AG04450 (cell line): ENCODE data around the gene BSN. TPM values are rescaled to one million over a fixed set of nuclear protein-coding genes. Genes with fewer than 3 reads are reported as not detected.
"Not testable (repeated sequence)": the region's sequence is repeated elsewhere in the genome, so short reads cannot be mapped to it uniquely, and the experiment has no call there.

Source experiments
- CTCF ChIA-PET: fragments of 300-600, 350-600 bp; formaldehyde crosslinking; extraction: SDS; loops from one replicate; lab custom pipeline; 2022; ENCODE audit warnings: antibody characterized with exemption, inconsistent platforms; lab: Charles Lee
- POLR2A ChIA-PET: fragments of 350-600 bp; formaldehyde crosslinking; extraction: SDS; loops from one replicate; lab custom pipeline; 2021; ENCODE audit warnings: antibody characterized with exemption, inconsistent platforms; lab: Yijun Ruan, JAX
- DNase-seq: peaks from one replicate; pipeline ENCODE4 v3.0.0-alpha.2; 2011; ENCODE audit warnings: low read depth, low spot score
- H3K27ac ChIP-seq: one replicate; pipeline ENCODE4 v1.5.1; 2012; ENCODE audit warnings: low read depth, low read length, control low read depth
- H3K27me3 ChIP-seq: one replicate; pipeline ENCODE4 v1.6.0; 2012; ENCODE audit warnings: low read length; ENCODE audit not compliant: control insufficient read depth, insufficient read depth
- H3K4me3 ChIP-seq: 2 replicates; pipeline ENCODE4 v1.5.1; 2011; ENCODE audit warnings: mild to moderate bottlenecking, low read depth, low read length, control low read depth
- H3K9me3 ChIP-seq: 2 replicates; pipeline ENCODE4 v1.5.1; 2012; ENCODE audit warnings: low read length; ENCODE audit not compliant: control insufficient read depth, insufficient read depth
- CTCF ChIP-seq: IDR thresholded peaks from 2 replicates; pipeline ENCODE4 v1.5.1; 2011; ENCODE audit warnings: low read depth, low read length, control low read depth, inconsistent platforms
- polyA plus RNA-seq: library from polyadenylated mRNA; depleted of rRNA; stranded (reverse); fragments of >200 nt; gene quantifications from 2 replicates; pipeline ENCODE4 v1.2.3, GENCODE V29; 2011

Gene BSN
- polyA plus RNA-seq, 1 experiment = not detected

- H3K9me3 ChIP-seq, H3K27me3 ChIP-seq, CTCF ChIA-PET, H3K27ac ChIP-seq, POLR2A ChIA-PET, DNase-seq: not testable (repeated sequence)
- H3K4me3 ChIP-seq = peak overlapping the region; percentile 39
These were observed 132.1 kb downstream of the BSN start for GRCh38 chr3:49686346-49686745.

- H3K27me3 ChIP-seq, H3K9me3 ChIP-seq, DNase-seq, POLR2A ChIA-PET, H3K27ac ChIP-seq, CTCF ChIA-PET: not testable (repeated sequence)
- H3K4me3 ChIP-seq = peak overlapping the region; percentile 39
These were observed 132.6 kb downstream of the BSN start for GRCh38 chr3:49686769-49687423.

GRCh38 chr3:49687424-49687795 is 133.1 kb downstream of the BSN start:
- H3K9me3 ChIP-seq, DNase-seq, H3K4me3 ChIP-seq, H3K27me3 ChIP-seq, H3K27ac ChIP-seq, CTCF ChIA-PET, POLR2A ChIA-PET: not testable (repeated sequence)

- peak overlapping the region; percentile 95 for H3K4me3 ChIP-seq
- CTCF ChIA-PET, H3K9me3 ChIP-seq, POLR2A ChIA-PET, H3K27ac ChIP-seq, H3K27me3 ChIP-seq, DNase-seq: not testable (repeated sequence)
These were observed 134.2 kb downstream of the BSN start for GRCh38 chr3:49688338-49689045.

DNA sequence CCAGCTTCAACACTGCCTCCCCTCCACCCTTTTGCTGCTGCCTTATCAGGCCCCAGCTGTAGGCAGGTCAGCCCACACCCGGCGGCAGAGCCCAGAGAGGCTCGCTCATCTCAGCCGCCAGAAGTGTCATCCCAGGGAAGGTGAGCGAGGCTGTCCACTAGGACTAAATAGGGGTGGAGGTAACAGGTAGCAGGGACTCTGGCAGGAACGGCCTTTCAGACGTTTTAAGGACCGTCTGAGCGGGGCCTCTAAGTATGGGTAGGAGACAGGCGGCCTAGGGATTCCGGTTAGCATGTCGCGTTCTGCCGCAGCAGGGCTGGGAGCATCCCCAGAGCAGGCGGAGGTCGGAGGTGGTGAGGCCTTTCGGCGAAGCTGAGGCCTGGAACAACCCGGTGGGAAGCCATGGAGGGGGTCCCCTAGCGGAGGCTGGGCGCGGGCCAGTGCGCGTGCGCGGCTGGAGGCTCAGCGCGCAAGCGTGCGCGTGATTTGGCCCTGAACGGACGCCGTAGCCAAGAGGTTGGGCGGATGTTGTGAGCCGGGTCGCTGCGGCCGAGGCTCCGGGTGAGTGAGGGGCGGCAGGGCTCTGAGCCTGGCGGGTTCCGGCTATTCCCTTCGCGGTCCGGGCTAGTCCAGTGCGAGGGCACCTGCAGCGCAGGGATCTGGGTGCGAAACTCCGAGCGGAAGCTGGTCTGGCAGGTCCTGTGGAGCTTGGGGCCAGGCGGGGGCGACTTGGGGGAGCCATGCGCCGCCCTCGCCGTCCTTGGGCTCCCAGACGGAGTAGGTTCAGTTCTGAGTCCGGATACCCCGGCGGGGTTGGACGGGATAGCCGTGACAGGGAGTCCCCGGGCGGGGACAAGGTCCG is 135.0 kb downstream of the BSN start, which contains the start of the genes MST1 and RNF123:
TSS of gene MST1 (minus strand) at position 429 of the 862 bp plus-strand sequence. CDS start 783 bp downstream, outside the sequence.
TSS of gene RNF123 (plus strand) at position 512 of the 862 bp plus-strand sequence. CDS start 1,609 bp downstream, outside the sequence.
- Histone ChIP-seq H3K4me3 (peak within 1 kb of the TSS; percentile 95), H3K9me3 (no peaks in the 10 kb centered on the region; the same call in 1 of the 2 replicates), H3K27ac (peak within 1 kb of the TSS; percentile 52), H3K27me3 (no peaks in the 10 kb centered on the region)
- TF ChIP-seq CTCF = peak; percentile 48
- CTCF ChIA-PET = no interaction called here
- peak; percentile 78 for DNase-seq
- POLR2A ChIA-PET = no interaction called here

GRCh38 chr3:49689908-49690624 is 135.8 kb downstream of the BSN start:
- H3K27ac ChIP-seq = peak overlapping the region; percentile 52
- peak overlapping the region; percentile 95 for H3K4me3 ChIP-seq
- POLR2A ChIA-PET, H3K9me3 ChIP-seq, DNase-seq, CTCF ChIA-PET, H3K27me3 ChIP-seq: not testable (repeated sequence)

DNA sequence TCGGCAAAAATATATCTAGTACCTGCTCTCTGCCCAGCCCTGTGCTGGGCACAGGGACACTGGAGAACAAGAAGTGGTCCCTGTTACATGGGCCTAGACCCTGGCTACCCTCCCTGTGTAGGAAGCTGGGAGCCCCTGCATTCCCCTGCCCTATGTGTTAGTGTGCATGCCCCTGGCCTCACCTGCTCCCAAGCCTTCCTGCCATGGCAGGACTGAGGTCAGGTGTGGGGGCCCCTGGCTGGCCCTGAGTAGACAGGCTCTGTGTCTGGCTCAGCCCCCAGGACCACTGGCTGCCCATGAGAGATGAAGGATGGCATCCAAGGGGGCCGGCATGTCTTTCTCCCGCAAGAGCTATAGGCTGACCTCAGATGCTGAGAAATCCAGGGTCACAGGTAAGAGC is 136.6 kb downstream of the BSN start:
- CTCF ChIA-PET, POLR2A ChIA-PET, DNase-seq, H3K27ac ChIP-seq, H3K27me3 ChIP-seq, H3K4me3 ChIP-seq, H3K9me3 ChIP-seq: not testable (repeated sequence)

GRCh38 chr3:49691481-49691880 is 137.2 kb downstream of the BSN start:
- CTCF ChIA-PET, H3K27ac ChIP-seq, H3K9me3 ChIP-seq, POLR2A ChIA-PET, DNase-seq, H3K27me3 ChIP-seq, H3K4me3 ChIP-seq: not testable (repeated sequence)

GRCh38 chr3:49694409-49695070 is 140.3 kb downstream of the BSN start:
- CTCF ChIA-PET = interaction anchor here (0.7 to 1.3 kb wide), 2 partner anchors 147 to 155 kb away, joined by 3 read pairs; no protein-coding TSS in a partner anchor
- POLR2A ChIA-PET, H3K27me3 ChIP-seq, H3K27ac ChIP-seq, H3K4me3 ChIP-seq, H3K9me3 ChIP-seq, DNase-seq: not testable (repeated sequence)
